HEK293 (cell line): ENCODE results near the gene NFE2L3.

ENCODE experiments used
- CTCF ChIA-PET: fragments of 350-600 bp; formaldehyde crosslinking; extraction: SDS; loops from one replicate; lab custom pipeline; 2021; ENCODE audit warnings: antibody characterized with exemption; lab: Yijun Ruan, JAX
- POLR2A ChIA-PET: fragments of 300-600 bp; formaldehyde crosslinking; extraction: SDS; loops from one replicate; lab custom pipeline; 2020; ENCODE audit warnings: antibody characterized with exemption, inconsistent platforms; lab: Yijun Ruan, JAX
- H3K27ac ChIP-seq: fragments of 200-500 bp; sonication (Bioruptor generic); 2 replicates; pipeline ENCODE4 v1.5.1; 2014; ENCODE audit warnings: low read depth, low read length, control low read depth, inconsistent platforms; ENCODE audit errors: extremely low read depth
- H3K36me3 ChIP-seq, 2 experiments: fragments of 200-500 bp in 1 of 2; sonication (Bioruptor generic) in 1 of 2; 1 replicate in 1 of 2; 2 replicates in 1 of 2; pipeline ENCODE4 v1.5.1; 2014 to 2017; ENCODE audit warnings: inconsistent platforms in 2 of 2, low read length in 2 of 2; ENCODE audit not compliant: control insufficient read depth in 2 of 2, insufficient read depth in 1 of 2
- H3K4me1 ChIP-seq: fragments of 200-500 bp; sonication (Bioruptor generic); 2 replicates; pipeline ENCODE4 v1.5.1; 2014; ENCODE audit warnings: mild to moderate bottlenecking, low read length, inconsistent platforms; ENCODE audit not compliant: control insufficient read depth, insufficient read depth
- H3K4me3 ChIP-seq: 2 replicates; pipeline ENCODE4 v1.5.1; 2011; ENCODE audit warnings: low read depth, mild to moderate bottlenecking, control low read depth, low read length, moderate library complexity
- H3K9me3 ChIP-seq: fragments of 200-500 bp; sonication (Bioruptor generic); 2 replicates; pipeline ENCODE4 v1.5.1; 2014; ENCODE audit warnings: low read depth, low read length, inconsistent platforms; ENCODE audit not compliant: control insufficient read depth, insufficient read depth
- REPIN1 ChIP-seq: fragments of 450-650 bp; formaldehyde crosslinking; IDR thresholded peaks from 2 replicates; pipeline ENCODE4 v1.5.1; 2017; ENCODE audit warnings: missing biosample characterization, missing genetic modification characterization, low read depth
- SCRT1 ChIP-seq: fragments of 450-650 bp; formaldehyde crosslinking; IDR thresholded peaks from 2 replicates; pipeline ENCODE4 v1.5.1; 2016; ENCODE audit warnings: missing biosample characterization, missing genetic modification characterization, borderline replicate concordance
- ZFP3 ChIP-seq: fragments of 450-650 bp; formaldehyde crosslinking; IDR thresholded peaks from 2 replicates; pipeline ENCODE4 v1.5.1; 2016; ENCODE audit warnings: low read depth, missing biosample characterization, missing genetic modification characterization
- ZNF202 ChIP-seq: fragments of 450-650 bp; formaldehyde crosslinking; IDR thresholded peaks from 2 replicates; pipeline ENCODE4 v1.5.1; 2016; ENCODE audit warnings: missing biosample characterization, missing genetic modification characterization, borderline replicate concordance
- ZNF221 ChIP-seq: fragments of 450-650 bp; formaldehyde crosslinking; IDR thresholded peaks from 2 replicates; pipeline ENCODE4 v1.5.1; 2017; ENCODE audit warnings: missing biosample characterization, missing genetic modification characterization, borderline replicate concordance
- ZNF223 ChIP-seq: fragments of 450-650 bp; formaldehyde crosslinking; IDR thresholded peaks from 2 replicates; pipeline ENCODE4 v1.5.1; 2016; ENCODE audit warnings: missing biosample characterization, missing genetic modification characterization
- ZNF311 ChIP-seq: fragments of 450-650 bp; formaldehyde crosslinking; IDR thresholded peaks from 2 replicates; pipeline ENCODE4 v1.5.1; 2017; ENCODE audit warnings: missing biosample characterization, missing genetic modification characterization, borderline replicate concordance
- TF ChIP-seq, protein P1 (sequence below): fragments of 450-650 bp; formaldehyde crosslinking; IDR thresholded peaks from 2 replicates; pipeline ENCODE4 v1.5.1; 2016; ENCODE audit warnings: missing biosample characterization, missing genetic modification characterization
- TF ChIP-seq, protein P2 (sequence below): fragments of 450-650 bp; formaldehyde crosslinking; IDR thresholded peaks from 2 replicates; pipeline ENCODE4 v1.5.1; 2016; ENCODE audit warnings: missing biosample characterization, missing genetic modification characterization, low read depth
- TF ChIP-seq, protein P3 (sequence below): fragments of 450-650 bp; formaldehyde crosslinking; IDR thresholded peaks from 2 replicates; pipeline ENCODE4 v1.5.1; 2016; ENCODE audit warnings: missing biosample characterization, missing genetic modification characterization

Gene NFE2L3

DNA sequence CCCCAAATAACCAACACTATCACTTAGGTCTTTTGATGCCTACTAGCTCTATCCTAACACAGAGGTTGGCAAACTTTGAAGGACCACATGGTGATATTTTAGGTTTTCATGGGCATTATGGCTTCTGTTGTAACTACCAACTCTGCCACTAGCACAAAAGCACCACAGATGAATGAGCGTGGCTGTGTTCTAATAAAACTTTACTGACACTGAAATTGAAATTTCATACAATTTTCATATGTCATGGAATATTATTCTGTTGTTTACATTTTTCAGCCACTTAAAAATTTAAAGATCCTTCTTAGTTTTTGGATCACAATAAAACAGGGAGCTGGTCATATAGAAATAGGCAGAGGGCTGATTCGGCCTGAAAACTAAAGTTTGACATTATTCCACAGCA is 76.0 kb downstream of the NFE2L3 start (continued):
- TF ChIP-seq REPIN1 (tag by site-specific recombination) = no peak
- no peak for TF ChIP-seq SCRT1 (tag by site-specific recombination)
- TF ChIP-seq ZNF221 (tag by site-specific recombination) = no peak
- no peak for TF ChIP-seq ZFP3 (tag by site-specific recombination)

DNA sequence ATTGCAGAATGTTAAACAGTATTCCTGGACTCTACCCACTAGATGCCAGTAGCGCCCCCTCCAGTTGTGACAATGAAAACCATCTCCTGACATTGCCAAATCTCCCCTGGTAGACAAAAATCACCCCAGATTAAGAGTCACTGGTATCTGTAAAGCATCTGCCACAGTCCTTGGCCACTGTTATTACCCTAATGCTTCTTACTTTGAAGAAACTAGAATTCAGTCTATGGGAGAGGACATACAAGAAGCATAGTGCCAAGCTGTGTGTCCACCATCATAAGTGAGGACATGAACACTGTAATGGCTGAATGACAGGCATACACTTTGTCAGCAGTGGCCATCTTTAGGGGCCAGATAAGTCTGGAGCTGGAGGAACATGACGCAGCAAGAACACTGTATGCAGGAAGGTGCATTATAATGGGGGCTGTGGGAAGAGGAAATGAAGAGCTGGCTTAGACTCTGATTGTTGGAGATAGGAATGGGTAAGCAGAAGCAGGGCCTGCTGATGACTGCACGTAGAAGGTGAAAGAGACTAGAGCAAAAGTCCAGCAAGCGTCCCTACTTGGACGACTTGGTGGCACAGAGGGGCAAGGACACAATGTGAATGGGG is 82.0 kb downstream of the NFE2L3 start:
- TF ChIP-seq, protein P1, sequence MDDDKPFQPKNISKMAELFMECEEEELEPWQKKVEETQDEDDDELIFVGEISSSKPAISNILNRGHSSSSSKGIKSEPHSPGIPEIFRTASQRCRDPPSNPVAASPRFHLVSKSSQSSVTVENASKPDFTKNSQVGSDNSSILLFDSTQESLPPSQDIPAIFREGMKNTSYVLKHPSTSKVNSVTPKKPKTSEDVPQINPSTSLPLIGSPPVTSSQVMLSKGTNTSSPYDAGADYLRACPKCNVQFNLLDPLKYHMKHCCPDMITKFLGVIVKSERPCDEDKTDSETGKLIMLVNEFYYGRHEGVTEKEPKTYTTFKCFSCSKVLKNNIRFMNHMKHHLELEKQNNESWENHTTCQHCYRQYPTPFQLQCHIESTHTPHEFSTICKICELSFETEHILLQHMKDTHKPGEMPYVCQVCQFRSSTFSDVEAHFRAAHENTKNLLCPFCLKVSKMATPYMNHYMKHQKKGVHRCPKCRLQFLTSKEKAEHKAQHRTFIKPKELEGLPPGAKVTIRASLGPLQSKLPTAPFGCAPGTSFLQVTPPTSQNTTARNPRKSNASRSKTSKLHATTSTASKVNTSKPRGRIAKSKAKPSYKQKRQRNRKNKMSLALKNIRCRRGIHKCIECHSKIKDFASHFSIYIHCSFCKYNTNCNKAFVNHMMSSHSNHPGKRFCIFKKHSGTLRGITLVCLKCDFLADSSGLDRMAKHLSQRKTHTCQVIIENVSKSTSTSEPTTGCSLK (tag by site-specific recombination) = no peak
- TF ChIP-seq, protein P2, sequence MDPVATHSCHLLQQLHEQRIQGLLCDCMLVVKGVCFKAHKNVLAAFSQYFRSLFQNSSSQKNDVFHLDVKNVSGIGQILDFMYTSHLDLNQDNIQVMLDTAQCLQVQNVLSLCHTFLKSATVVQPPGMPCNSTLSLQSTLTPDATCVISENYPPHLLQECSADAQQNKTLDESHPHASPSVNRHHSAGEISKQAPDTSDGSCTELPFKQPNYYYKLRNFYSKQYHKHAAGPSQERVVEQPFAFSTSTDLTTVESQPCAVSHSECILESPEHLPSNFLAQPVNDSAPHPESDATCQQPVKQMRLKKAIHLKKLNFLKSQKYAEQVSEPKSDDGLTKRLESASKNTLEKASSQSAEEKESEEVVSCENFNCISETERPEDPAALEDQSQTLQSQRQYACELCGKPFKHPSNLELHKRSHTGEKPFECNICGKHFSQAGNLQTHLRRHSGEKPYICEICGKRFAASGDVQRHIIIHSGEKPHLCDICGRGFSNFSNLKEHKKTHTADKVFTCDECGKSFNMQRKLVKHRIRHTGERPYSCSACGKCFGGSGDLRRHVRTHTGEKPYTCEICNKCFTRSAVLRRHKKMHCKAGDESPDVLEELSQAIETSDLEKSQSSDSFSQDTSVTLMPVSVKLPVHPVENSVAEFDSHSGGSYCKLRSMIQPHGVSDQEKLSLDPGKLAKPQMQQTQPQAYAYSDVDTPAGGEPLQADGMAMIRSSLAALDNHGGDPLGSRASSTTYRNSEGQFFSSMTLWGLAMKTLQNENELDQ = no peak
- no peak for TF ChIP-seq ZNF223 (tag by site-specific recombination)
- TF ChIP-seq ZNF202 = no peak
- TF ChIP-seq, protein P3, sequence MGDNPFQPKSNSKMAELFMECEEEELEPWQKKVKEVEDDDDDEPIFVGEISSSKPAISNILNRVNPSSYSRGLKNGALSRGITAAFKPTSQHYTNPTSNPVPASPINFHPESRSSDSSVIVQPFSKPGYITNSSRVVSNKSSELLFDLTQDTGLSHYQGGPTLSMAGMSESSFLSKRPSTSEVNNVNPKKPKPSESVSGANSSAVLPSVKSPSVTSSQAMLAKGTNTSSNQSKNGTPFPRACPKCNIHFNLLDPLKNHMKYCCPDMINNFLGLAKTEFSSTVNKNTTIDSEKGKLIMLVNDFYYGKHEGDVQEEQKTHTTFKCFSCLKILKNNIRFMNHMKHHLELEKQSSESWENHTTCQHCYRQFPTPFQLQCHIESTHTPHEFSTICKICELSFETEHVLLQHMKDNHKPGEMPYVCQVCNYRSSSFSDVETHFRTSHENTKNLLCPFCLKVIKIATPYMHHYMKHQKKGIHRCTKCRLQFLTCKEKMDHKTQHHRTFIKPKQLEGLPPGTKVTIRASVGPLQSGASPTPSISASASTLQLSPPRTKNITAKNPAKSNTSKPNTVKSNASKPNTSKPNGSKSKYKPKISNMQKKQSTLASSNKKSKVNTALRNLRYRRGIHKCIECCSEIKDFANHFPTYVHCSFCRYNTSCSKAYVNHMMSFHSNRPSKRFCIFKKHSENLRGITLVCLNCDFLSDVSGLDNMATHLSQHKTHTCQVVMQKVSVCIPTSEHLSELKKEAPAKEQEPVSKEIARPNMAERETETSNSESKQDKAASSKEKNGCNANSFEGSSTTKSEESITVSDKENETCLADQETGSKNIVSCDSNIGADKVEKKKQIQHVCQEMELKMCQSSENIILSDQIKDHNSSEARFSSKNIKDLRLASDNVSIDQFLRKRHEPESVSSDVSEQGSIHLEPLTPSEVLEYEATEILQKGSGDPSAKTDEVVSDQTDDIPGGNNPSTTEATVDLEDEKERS = no peak
- no peak for TF ChIP-seq ZNF311 (tag by site-specific recombination)
- Histone ChIP-seq H3K36me3 (no peaks in the 10 kb centered on the region), H3K27ac (no peak overlapping the region), H3K4me1 (no peaks in the 10 kb centered on the region), H3K4me3 (no peak overlapping the region), H3K9me3 (no peaks in the 10 kb centered on the region)
- ChIA-PET POLR2A (interaction anchor here (1.3 kb wide), 1 partner anchor 34 kb away, joined by 3 read pairs; no protein-coding TSS in a partner anchor), CTCF (no interaction called here)
